SU-DHL-6 (cell line): ENCODE measurements around the gene ARRDC3.
"Not testable (repeated sequence)": the region's sequence is repeated elsewhere in the genome, so short reads cannot be mapped to it uniquely, and the experiment has no call there.

Experiments
- CTCF ChIP-seq: fragments of 200-600 bp; sonication (generic); IDR thresholded peaks from one replicate; pipeline ENCODE4 v1.5.1; 2017; ENCODE audit warnings: antibody characterized with exemption, mild to moderate bottlenecking, low read length, moderate library complexity; ENCODE audit not compliant: insufficient read depth, poor library complexity, severe bottlenecking
- EZH2phosphoT487 ChIP-seq: fragments of 200-600 bp; sonication (generic), shearing (Covaris generic); conservative IDR thresholded peaks from 2 replicates; pipeline ENCODE4 v1.6.1; 2018; ENCODE audit warnings: mild to moderate bottlenecking, antibody characterized with exemption, low read length, moderate library complexity, mixed read lengths

- TF ChIP-seq CTCF, EZH2phosphoT487: not testable (repeated sequence)
Measured at GRCh38 chr5:91342931-91343330, 40.2 kb downstream of the ARRDC3 start.
